DMS114 treated with DMSO at 0.1 percent for 48 hours (cell line): ENCODE results near the gene TGIF2.
"Not testable (repeated sequence)": the region's sequence is repeated elsewhere in the genome, so short reads cannot be mapped to it uniquely, and the experiment has no call there.

ENCODE experiments used
- DNase-seq: peaks from one replicate; lab custom pipeline; 2025; ENCODE audit not compliant: unreplicated experiment; lab: John Stamatoyannopoulos, UW

The TGIF2 gene

DNA sequence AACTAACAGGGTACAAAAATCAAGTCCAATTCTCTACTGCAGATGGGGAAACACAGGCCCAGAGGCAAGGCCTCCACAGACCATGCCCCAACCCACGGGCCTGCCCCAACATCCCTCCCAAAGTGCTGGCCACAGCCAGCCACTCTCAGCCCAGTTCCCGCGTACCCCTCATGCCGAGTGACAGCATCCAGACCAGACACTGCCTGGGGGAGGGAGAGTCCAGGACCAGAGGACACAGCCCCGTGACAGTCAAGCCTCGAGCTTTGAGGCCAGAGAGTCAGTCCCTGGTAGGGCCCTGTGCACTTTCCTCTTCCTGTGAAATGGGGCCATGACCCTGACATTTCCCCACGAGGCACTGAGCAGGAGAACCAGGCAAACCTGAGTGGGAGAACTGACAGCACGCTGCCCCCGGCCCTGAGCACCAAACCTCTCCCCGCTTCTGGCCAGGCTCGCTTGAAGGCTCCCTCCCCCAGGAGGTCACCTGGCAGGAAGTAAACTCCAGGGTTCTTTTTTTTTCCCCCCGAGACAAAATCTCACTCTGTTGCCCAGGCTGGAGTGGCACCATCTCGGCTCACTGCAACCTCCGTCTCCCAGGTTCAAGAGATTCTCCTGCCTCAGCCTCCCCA, 27.2 kb upstream of the TGIF2 start:
- no peak for DNase-seq

- DNase-seq = no peak
Measured at GRCh38 chr20:36547186-36548005, 26.0 kb upstream of the TGIF2 start.

GRCh38 chr20:36548006-36548315, 25.4 kb upstream of the TGIF2 start:
- DNase-seq = no peak

- no peak for DNase-seq
Measured at GRCh38 chr20:36548704-36549627, 24.4 kb upstream of the TGIF2 start.

GRCh38 chr20:36549628-36549941, 23.8 kb upstream of the TGIF2 start:
- DNase-seq = no peak

DNA sequence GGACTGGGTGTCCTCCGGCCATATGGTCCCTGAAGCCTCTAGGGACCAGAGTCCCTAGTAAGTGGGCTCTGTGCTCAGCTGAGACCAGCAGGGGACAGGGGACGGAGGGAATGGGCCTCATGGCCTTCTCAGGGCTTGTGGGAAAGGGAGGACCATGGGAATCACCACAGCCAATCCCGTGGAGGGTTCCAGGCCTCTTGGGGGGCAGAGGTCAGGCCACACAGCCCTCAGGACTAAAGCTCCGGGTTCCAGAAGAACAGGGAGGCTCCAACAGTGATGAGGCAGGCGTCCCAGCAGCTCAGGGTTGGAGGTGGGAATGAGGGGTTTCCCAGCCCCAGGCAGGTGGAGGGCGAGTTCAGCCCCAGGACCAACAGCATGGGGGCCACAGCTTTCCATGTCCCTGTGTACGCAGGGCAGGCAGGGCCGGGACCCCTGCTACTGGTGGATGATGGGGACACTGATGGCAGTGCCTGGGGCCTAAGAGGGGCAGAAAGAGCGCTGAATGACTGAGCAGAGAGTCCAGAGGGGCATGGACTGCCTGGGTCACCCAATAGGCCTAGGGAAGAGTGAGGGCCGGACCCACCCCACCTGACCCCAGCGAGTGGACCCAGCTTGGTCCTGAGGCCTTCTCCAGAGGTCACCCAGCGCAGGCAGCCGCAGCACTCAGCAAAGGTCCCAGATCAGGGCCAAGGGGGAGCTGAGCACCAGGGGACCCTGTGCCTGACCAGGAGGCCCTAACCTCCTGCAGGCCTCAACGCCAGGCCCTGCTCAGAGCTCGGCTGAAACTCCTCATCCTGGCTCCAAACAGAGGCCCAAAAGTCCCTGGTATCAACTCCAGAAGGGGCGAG, 23.2 kb upstream of the TGIF2 start:
- DNase-seq = no peak

- no peak for DNase-seq
Measured at GRCh38 chr20:36550790-36551299, 22.6 kb upstream of the TGIF2 start.

- no peak for DNase-seq
Measured at GRCh38 chr20:36555248-36555647, 18.1 kb upstream of the TGIF2 start.

GRCh38 chr20:36562724-36563123, 10.7 kb upstream of the TGIF2 start:
- no peak for DNase-seq

DNA sequence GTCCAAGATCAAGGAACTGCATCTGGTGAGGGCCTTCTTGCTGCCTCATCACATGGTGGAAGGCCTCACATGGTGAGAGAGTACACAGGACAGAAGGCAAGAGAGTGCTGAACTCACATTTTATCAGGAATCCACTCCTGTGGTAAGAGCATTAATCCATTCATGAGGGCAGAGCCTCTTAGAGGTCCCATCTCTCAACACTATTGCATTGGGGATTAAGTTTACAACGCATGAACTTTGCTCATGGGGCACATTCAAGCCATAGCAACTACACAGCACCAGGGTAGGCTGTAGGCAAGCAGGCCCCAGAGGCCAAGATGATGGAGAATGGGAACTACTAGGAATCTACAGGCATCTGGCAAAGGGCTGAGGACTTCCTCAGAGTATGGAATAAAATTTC, 10.0 kb upstream of the TGIF2 start:
- DNase-seq = no peak

- DNase-seq = not testable (repeated sequence)
Measured at GRCh38 chr20:36564078-36564725, 9.2 kb upstream of the TGIF2 start.

DNA sequence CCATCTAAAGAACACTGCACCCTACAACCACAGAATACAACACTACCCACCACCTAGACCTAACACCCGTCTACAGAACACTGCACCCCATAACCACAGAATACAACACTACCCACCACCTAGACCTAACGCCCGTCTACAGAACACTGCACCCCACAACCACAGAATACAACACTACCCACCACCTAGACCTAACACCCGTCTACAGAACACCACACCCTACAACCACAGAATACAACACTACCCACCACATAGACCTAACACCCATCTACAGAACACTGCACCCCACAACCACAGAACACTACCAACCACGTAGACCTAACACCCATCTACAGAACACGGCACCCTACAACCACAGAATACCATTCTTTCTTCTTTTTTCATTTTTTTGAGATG, 8.7 kb upstream of the TGIF2 start:
- not testable (repeated sequence) for DNase-seq

DNA sequence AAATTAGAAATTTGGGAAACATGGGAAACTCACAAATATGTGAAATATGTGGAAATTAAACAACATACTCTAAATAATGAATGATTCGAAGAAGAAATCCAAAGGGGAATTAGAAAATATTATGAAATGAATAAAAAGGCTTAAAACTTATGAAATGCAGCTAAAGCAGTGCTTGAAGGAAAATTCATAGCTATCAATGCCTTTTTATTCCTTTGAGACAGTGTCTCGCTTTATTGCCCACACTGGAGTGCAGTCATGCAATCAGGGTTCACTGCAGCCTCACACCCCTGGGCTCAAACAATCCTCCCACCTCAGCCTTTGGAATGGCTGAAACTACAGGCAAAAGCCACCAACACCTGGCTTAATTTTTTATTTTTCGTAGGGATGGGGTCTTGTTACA, 7.9 kb upstream of the TGIF2 start:
- no peak for DNase-seq

GRCh38 chr20:36569847-36570429, 3.5 kb upstream of the TGIF2 start:
- no peak for DNase-seq

- DNase-seq = no peak
Measured at GRCh38 chr20:36571564-36572504, 1.6 kb upstream of the TGIF2 start.

GRCh38 chr20:36572701-36573102, 695 bp upstream of the TGIF2 start:
- DNase-seq = no peak

DNA sequence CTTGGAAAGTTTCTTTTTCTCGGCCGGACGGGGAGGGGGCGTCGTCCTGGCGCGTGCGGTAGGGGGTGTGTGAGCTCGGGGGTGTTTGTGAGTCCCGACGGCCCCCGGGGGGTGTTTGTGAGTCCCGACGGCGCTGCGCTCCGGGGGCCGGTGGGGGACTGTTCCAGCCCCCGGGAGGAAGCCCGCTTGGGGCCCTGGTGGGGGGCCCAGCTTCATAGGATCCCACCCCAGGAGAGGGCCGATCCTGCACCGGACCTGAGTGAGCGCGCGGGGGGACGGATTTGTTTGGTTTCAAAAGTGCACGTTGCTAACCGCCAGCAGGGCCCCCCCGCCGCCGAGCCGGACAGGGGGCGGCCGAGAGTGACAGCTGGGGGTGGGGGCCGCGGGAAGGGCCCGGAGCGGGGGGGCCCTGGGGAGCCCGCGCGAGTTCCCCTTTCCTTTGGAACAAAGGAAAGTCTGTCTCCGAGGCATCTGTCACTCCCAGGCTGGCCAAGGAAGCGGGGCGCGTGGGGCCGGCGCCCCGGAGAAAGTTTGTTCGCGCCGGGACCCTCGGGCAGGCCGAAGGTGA, 485 bp downstream of the TGIF2 start:
- DNase-seq = no peak

GRCh38 chr20:36574366-36575135, 1.2 kb downstream of the TGIF2 start:
- DNase-seq = no peak
